ENCODE measurements around the gene MACROD2. TPM values are rescaled to one million over a fixed set of nuclear protein-coding genes. Genes with fewer than 3 reads are reported as not detected.

The MACROD2 gene
- total RNA-seq, 2 donors from 2014 or later, result 0.95 to 4.2 TPM

GRCh38 chr20:15818651-15819071 is 1823.3 kb downstream of the MACROD2 start:
- no peak overlapping the region for H3K27ac ChIP-seq
- TF ChIP-seq, protein P1, sequence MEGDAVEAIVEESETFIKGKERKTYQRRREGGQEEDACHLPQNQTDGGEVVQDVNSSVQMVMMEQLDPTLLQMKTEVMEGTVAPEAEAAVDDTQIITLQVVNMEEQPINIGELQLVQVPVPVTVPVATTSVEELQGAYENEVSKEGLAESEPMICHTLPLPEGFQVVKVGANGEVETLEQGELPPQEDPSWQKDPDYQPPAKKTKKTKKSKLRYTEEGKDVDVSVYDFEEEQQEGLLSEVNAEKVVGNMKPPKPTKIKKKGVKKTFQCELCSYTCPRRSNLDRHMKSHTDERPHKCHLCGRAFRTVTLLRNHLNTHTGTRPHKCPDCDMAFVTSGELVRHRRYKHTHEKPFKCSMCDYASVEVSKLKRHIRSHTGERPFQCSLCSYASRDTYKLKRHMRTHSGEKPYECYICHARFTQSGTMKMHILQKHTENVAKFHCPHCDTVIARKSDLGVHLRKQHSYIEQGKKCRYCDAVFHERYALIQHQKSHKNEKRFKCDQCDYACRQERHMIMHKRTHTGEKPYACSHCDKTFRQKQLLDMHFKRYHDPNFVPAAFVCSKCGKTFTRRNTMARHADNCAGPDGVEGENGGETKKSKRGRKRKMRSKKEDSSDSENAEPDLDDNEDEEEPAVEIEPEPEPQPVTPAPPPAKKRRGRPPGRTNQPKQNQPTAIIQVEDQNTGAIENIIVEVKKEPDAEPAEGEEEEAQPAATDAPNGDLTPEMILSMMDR (IDR thresholded peaks at IDR 0.05), result no peak
- H3K27me3 ChIP-seq (replicated peaks; ENCODE audit: insufficient read depth), result no peaks in the 10 kb centered on the region
- H3K36me3 ChIP-seq, result no peaks in the 10 kb centered on the region
- DNase-seq (ENCODE audit: low spot score) (no peak), ATAC-seq (ENCODE audit: insufficient number of reproducible peaks, low FRiP score, low read depth) (no peak)
- no peaks in the 10 kb centered on the region for H3K4me1 ChIP-seq (ENCODE audit: control insufficient read depth in 1 of 2, low read depth in 2 of 2)
- H3K9me3 ChIP-seq, result no peaks in the 10 kb centered on the region
- no peak overlapping the region for H3K4me3 ChIP-seq

- DNase-seq (ENCODE audit: low spot score), result no peak
- Histone ChIP-seq H3K36me3 (no peaks in the 10 kb centered on the region), H3K27ac (no peak overlapping the region), H3K4me1 (ENCODE audit: control insufficient read depth in 1 of 2, low read depth in 2 of 2) (no peaks in the 10 kb centered on the region), H3K4me3 (no peak overlapping the region), H3K9me3 (no peaks in the 10 kb centered on the region), H3K27me3 (replicated peaks; ENCODE audit: insufficient read depth) (no peaks in the 10 kb centered on the region)
- ATAC-seq (ENCODE audit: insufficient number of reproducible peaks, low FRiP score, low read depth), result no peak
- TF ChIP-seq, protein P1 (IDR thresholded peaks at IDR 0.05), result no peak
Observed at GRCh38 chr20:15823718-15824117, 1828.4 kb downstream of the MACROD2 start.

- no peak for ATAC-seq (ENCODE audit: insufficient number of reproducible peaks, low FRiP score, low read depth)
- no peak overlapping the region for H3K4me3 ChIP-seq
- TF ChIP-seq, protein P1 (IDR thresholded peaks at IDR 0.05), result no peak
- no peaks in the 10 kb centered on the region for H3K36me3 ChIP-seq
- no peaks in the 10 kb centered on the region for H3K4me1 ChIP-seq (ENCODE audit: control insufficient read depth in 1 of 2, low read depth in 2 of 2)
- no peak for DNase-seq (ENCODE audit: low spot score)
- H3K27ac ChIP-seq, result no peak overlapping the region
- no peaks in the 10 kb centered on the region for H3K27me3 ChIP-seq (replicated peaks; ENCODE audit: insufficient read depth)
- no peaks in the 10 kb centered on the region for H3K9me3 ChIP-seq
Observed at GRCh38 chr20:15827628-15828027, 1832.3 kb downstream of the MACROD2 start.

- Histone ChIP-seq H3K27ac (no peak overlapping the region), H3K9me3 (no peaks in the 10 kb centered on the region), H3K4me1 (ENCODE audit: control insufficient read depth in 1 of 2, low read depth in 2 of 2) (no peaks in the 10 kb centered on the region), H3K27me3 (replicated peaks; ENCODE audit: insufficient read depth) (no peaks in the 10 kb centered on the region), H3K36me3 (no peaks in the 10 kb centered on the region), H3K4me3 (no peak overlapping the region)
- no peak for ATAC-seq (ENCODE audit: insufficient number of reproducible peaks, low FRiP score, low read depth)
- DNase-seq (ENCODE audit: low spot score), result no peak
- TF ChIP-seq, protein P1 (IDR thresholded peaks at IDR 0.05), result no peak
Observed at GRCh38 chr20:15831201-15831600, 1835.9 kb downstream of the MACROD2 start.

DNA sequence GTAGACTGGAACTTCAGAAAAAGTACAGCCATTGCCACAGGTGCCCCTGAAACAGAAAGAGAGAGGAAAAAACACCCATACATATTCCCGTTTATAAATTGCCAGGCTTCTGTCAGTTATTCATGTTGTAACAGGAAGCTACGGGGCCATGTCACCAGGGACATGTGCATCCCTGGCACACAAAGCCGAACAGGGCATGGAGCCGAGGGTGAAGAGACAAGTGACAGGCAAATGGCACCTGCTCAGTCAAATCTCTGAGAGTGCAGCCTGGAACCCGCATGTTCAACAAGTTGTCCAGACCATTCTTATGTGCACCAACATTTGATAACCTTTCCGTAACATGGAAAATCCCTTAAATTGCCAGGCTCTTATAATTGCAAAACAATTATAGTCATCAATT is 1837.2 kb downstream of the MACROD2 start:
- TF ChIP-seq, protein P1 (IDR thresholded peaks at IDR 0.05), result no peak
- no peaks in the 10 kb centered on the region for H3K27me3 ChIP-seq (replicated peaks; ENCODE audit: insufficient read depth)
- H3K4me1 ChIP-seq (ENCODE audit: control insufficient read depth in 1 of 2, low read depth in 2 of 2), result no peaks in the 10 kb centered on the region
- H3K9me3 ChIP-seq, result no peaks in the 10 kb centered on the region
- H3K4me3 ChIP-seq, result no peak overlapping the region
- DNase-seq (ENCODE audit: low spot score) (no peak), ATAC-seq (ENCODE audit: insufficient number of reproducible peaks, low FRiP score, low read depth) (no peak)
- H3K36me3 ChIP-seq, result no peaks in the 10 kb centered on the region
- no peak overlapping the region for H3K27ac ChIP-seq
